Esophagus squamous epithelium (tissue), 5 donors: ENCODE results near the gene LDAH. TPM values are rescaled to one million over a fixed set of nuclear protein-coding genes. Genes with fewer than 3 reads are reported as not detected.

ENCODE experiments used
- DNase-seq: peaks from one replicate; lab custom pipeline; 2025; lab: John Stamatoyannopoulos, UW
- H3K27ac ChIP-seq, 4 donors: fragments of 200-600 bp; sonication (generic); one replicate each; pipeline ENCODE4 v1.5.1; 2016 to 2019; ENCODE audit warnings: mild to moderate bottlenecking in 1 of 4
- H3K27me3 ChIP-seq, 4 donors: fragments of 200-600 bp; sonication (generic); 1 replicate in 3 of 4; 2 replicates in 1 of 4; pipeline versions ENCODE4 v1.5.1 to v1.6.0; 2017 to 2021; ENCODE audit warnings: antibody characterized with exemption in 1 of 4
- H3K36me3 ChIP-seq, 3 donors: fragments of 200-600 bp; sonication (generic); one replicate each; pipeline ENCODE4 v1.5.1; 2016 to 2019
- H3K4me1 ChIP-seq, 3 donors: fragments of 200-600 bp; sonication (generic); one replicate each; pipeline ENCODE4 v1.5.1; 2017 to 2019
- H3K4me3 ChIP-seq, 4 donors: fragments of 200-600 bp; sonication (generic); 1 replicate in 3 of 4; 2 replicates in 1 of 4; pipeline ENCODE4 v1.5.1; 2016 to 2019; ENCODE audit warnings: mild to moderate bottlenecking in 2 of 4, moderate library complexity in 1 of 4
- H3K9me3 ChIP-seq, 3 donors: fragments of 200-600 bp; sonication (generic); one replicate each; pipeline ENCODE4 v1.5.1; 2016 to 2019
- CTCF ChIP-seq, 6 experiments: fragments of 450-650 bp in 4 of 6; fragments of 200-600 bp in 2 of 6; sonication (generic) in 2 of 6; IDR thresholded peaks; one replicate each; pipeline ENCODE4 v1.5.1; 2016 to 2019; ENCODE audit warnings: antibody characterized with exemption in 6 of 6, mild to moderate bottlenecking in 4 of 6, moderate library complexity in 4 of 6
- POLR2A ChIP-seq, 4 donors: fragments of 450-650 bp; IDR thresholded peaks; one replicate each; pipeline ENCODE4 v1.6.1; 2017; ENCODE audit warnings: antibody characterized with exemption in 4 of 4, mild to moderate bottlenecking in 4 of 4, moderate library complexity in 3 of 4
- WGBS, 2 donors: methylation state at CpG; one replicate each; pipeline ENCODE4 v1.1.5; 2018; 5-methylcytosine and 5-hydroxymethylcytosine counted together
- intact Hi-C: fragments of 100-400 bp; cut with DNase I; formaldehyde crosslinking; loops from one replicate; pipeline ENCODE4 v1.15.0; 2022
- total RNA-seq, 4 donors: library from RNA; depleted of rRNA; stranded (reverse); fragments of >200 nt; gene quantifications; one replicate each; pipeline ENCODE4 v1.1.0, GENCODE V29; 2016
- donor health status: DM: yes; HTN: yes; CAD: no.

The LDAH gene
- total RNA-seq, 4 donors from 2014 or later = 5.8 to 12.4 (median 8.5) TPM

- H3K27ac ChIP-seq = no peak overlapping the region
- H3K27me3 ChIP-seq = peaks cover 31 to 99% (median 50%) of the 10 kb centered on the region in 4 donors
- intact Hi-C loops = no loop called here
- TF ChIP-seq POLR2A (IDR thresholded peaks at IDR 0.05) = no peak
- no peak for TF ChIP-seq CTCF (IDR thresholded peaks at IDR 0.05)
- WGBS, 2 donors = 38 to 47% methylated on average over 8 to 11 of the region's 45 CpGs
- DNase-seq = no peak
- H3K36me3 ChIP-seq = no peaks in the 10 kb centered on the region
- no peaks in the 10 kb centered on the region for H3K9me3 ChIP-seq
- H3K4me1 ChIP-seq = peaks cover 27 to 78% (median 33%) of the 10 kb centered on the region in 3 donors
- H3K4me3 ChIP-seq = peak overlapping the region in 1 of 4 donors; percentile 51
Observed at GRCh38 chr2:20669562-20670314, 153.2 kb downstream of the LDAH start.

GRCh38 chr2:20668871-20669475, 153.9 kb downstream of the LDAH start:
- DNase-seq = no peak
- intact Hi-C loops = no loop called here
- 50 to 80% methylated on average over 1 to 3 of the region's 8 CpGs for WGBS, 2 donors
- H3K36me3 ChIP-seq = no peaks in the 10 kb centered on the region
- peaks cover 31 to 99% (median 52%) of the 10 kb centered on the region in 4 donors for H3K27me3 ChIP-seq
- H3K4me3 ChIP-seq = no peak overlapping the region
- no peak for TF ChIP-seq POLR2A (IDR thresholded peaks at IDR 0.05)
- TF ChIP-seq CTCF (IDR thresholded peaks at IDR 0.05) = no peak
- H3K27ac ChIP-seq = no peak overlapping the region
- H3K4me1 ChIP-seq = peaks cover 27 to 76% (median 33%) of the 10 kb centered on the region in 3 donors
- no peaks in the 10 kb centered on the region for H3K9me3 ChIP-seq

GRCh38 chr2:20668451-20668850, 154.4 kb downstream of the LDAH start:
- 88 to 89% methylated on average over 4 of the region's 6 CpGs for WGBS, 2 donors
- Histone ChIP-seq H3K36me3 (no peaks in the 10 kb centered on the region), H3K27me3 (peaks cover 31 to 99% (median 50%) of the 10 kb centered on the region in 4 donors), H3K9me3 (no peaks in the 10 kb centered on the region), H3K27ac (no peak overlapping the region), H3K4me3 (peak overlapping the region in 1 of 4 donors; percentile 54), H3K4me1 (peaks cover 27 to 80% (median 33%) of the 10 kb centered on the region in 3 donors)
- no peak for DNase-seq
- TF ChIP-seq CTCF (IDR thresholded peaks at IDR 0.05) = no peak
- no peak for TF ChIP-seq POLR2A (IDR thresholded peaks at IDR 0.05)
- intact Hi-C loops = no loop called here

- Histone ChIP-seq H3K27me3 (peaks cover 31 to 99% (median 46%) of the 10 kb centered on the region in 4 donors), H3K4me3 (peak overlapping the region; percentile 36 to 71 (median 51))
Observed at GRCh38 chr2:20667531-20668401, 155.1 kb downstream of the LDAH start.

More at GRCh38 chr2:20667531-20668401, 155.1 kb downstream of the LDAH start:
- no peak for DNase-seq
- Histone ChIP-seq H3K27ac (peak overlapping the region in 3 of 4 donors; percentile 30 to 68 (median 61)), H3K9me3 (no peaks in the 10 kb centered on the region), H3K36me3 (no peaks in the 10 kb centered on the region), H3K4me1 (peaks cover 27 to 83% (median 33%) of the 10 kb centered on the region in 3 donors)
- intact Hi-C loops = no loop called here
- 83 to 84% methylated on average over 5 of the region's 39 CpGs for WGBS, 2 donors
- TF ChIP-seq POLR2A (IDR thresholded peaks at IDR 0.05) (no peak), CTCF (IDR thresholded peaks at IDR 0.05) (no peak)
